Tibial artery (tissue), 4 donors: ENCODE results near the gene PARP15.

Source experiments
- DNase-seq, 2 donors: peaks; one replicate each; pipeline ENCODE4 v3.0.0-alpha.2; 2019
- H3K27ac ChIP-seq, 2 donors: fragments of 200-600 bp; sonication (generic) in 1 of 2; 1 replicate in 1 of 2; 2 replicates in 1 of 2; pipeline ENCODE4 v1.5.1; 2018 to 2019; ENCODE audit warnings: mild to moderate bottlenecking in 1 of 2
- H3K27me3 ChIP-seq, 2 donors: fragments of 200-600 bp; sonication (generic) in 1 of 2; one replicate each; pipeline versions ENCODE4 v1.5.1 to v1.6.0; 2016 to 2019
- H3K36me3 ChIP-seq, 3 donors: fragments of 200-600 bp; sonication (generic) in 2 of 3; one replicate each; pipeline ENCODE4 v1.5.1; 2016 to 2019; ENCODE audit warnings: mild to moderate bottlenecking in 2 of 3
- H3K4me1 ChIP-seq, 4 donors: fragments of 200-600 bp; sonication (generic) in 2 of 4; 1 replicate in 3 of 4; 2 replicates in 1 of 4; pipeline ENCODE4 v1.5.1; 2016 to 2019
- H3K4me3 ChIP-seq, 2 donors: fragments of 200-600 bp; sonication (generic) in 1 of 2; 1 replicate in 1 of 2; 2 replicates in 1 of 2; pipeline ENCODE4 v1.5.1; 2018 to 2019; ENCODE audit warnings: mild to moderate bottlenecking in 2 of 2
- H3K9me3 ChIP-seq, 3 donors: fragments of 200-600 bp; sonication (generic) in 1 of 3; one replicate each; pipeline ENCODE4 v1.5.1; 2016 to 2019
- CTCF ChIP-seq, 2 experiments: fragments of 200-600 bp in 1 of 2; fragments of 450-650 bp in 1 of 2; IDR thresholded peaks; one replicate each; pipeline ENCODE4 v1.5.1; 2017 to 2019; ENCODE audit warnings: antibody characterized with exemption in 2 of 2, mild to moderate bottlenecking in 1 of 2, moderate library complexity in 1 of 2
- intact Hi-C: fragments of 100-400 bp; cut with DNase I; formaldehyde crosslinking; loops from one replicate; pipeline ENCODE4 v1.15.0; 2023; ENCODE audit warnings: low total_unique reads

The PARP15 gene

GRCh38 chr3:122577409-122578031, at the start of gene PARP15:
TSS of gene PARP15 (plus strand) at chr3:122577650. CDS start at chr3:122577668, 18 bp downstream.
- Histone ChIP-seq H3K4me1 (peaks cover 0 to 7% (median 4%) of the 10 kb centered on the region in 4 donors), H3K9me3 (peaks cover 0 to 10% (median 5%) of the 10 kb centered on the region in 3 donors), H3K4me3 (peak within 1 kb of the TSS; percentile 32 to 46), H3K27me3 (peaks cover 0 to 5% of the 10 kb centered on the region in 2 donors), H3K36me3 (peaks cover 5 to 17% (median 7%) of the 10 kb centered on the region in 3 donors), H3K27ac (no peak within 1 kb of the TSS)
- no peak for DNase-seq
- no peak for TF ChIP-seq CTCF (IDR thresholded peaks at IDR 0.05)
- intact Hi-C loops = no loop called here

GRCh38 chr3:122530164-122530563, 47.3 kb upstream of the PARP15 start:
- Histone ChIP-seq H3K27ac (no peak overlapping the region), H3K27me3 (no peaks in the 10 kb centered on the region), H3K4me1 (no peaks in the 10 kb centered on the region), H3K4me3 (no peak overlapping the region), H3K36me3 (peaks cover 41 to 60% (median 54%) of the 10 kb centered on the region in 3 donors), H3K9me3 (no peaks in the 10 kb centered on the region)
- DNase-seq = no peak
- intact Hi-C loops = no loop called here
- no peak for TF ChIP-seq CTCF (IDR thresholded peaks at IDR 0.05)

- Histone ChIP-seq H3K27ac (no peak overlapping the region), H3K9me3 (no peaks in the 10 kb centered on the region), H3K4me3 (no peak overlapping the region), H3K4me1 (no peaks in the 10 kb centered on the region), H3K36me3 (peaks cover 58 to 72% (median 65%) of the 10 kb centered on the region in 3 donors), H3K27me3 (no peaks in the 10 kb centered on the region)
- no peak for TF ChIP-seq CTCF (IDR thresholded peaks at IDR 0.05)
- intact Hi-C loops = no loop called here
- no peak for DNase-seq
These were observed 44.0 kb upstream of the PARP15 start for GRCh38 chr3:122533480-122533879.

GRCh38 chr3:122533931-122534334, 43.5 kb upstream of the PARP15 start:
- Histone ChIP-seq H3K4me3 (no peak overlapping the region), H3K9me3 (no peaks in the 10 kb centered on the region), H3K27me3 (no peaks in the 10 kb centered on the region), H3K36me3 (peaks cover 60 to 72% (median 63%) of the 10 kb centered on the region in 3 donors), H3K4me1 (no peaks in the 10 kb centered on the region), H3K27ac (no peak overlapping the region)
- intact Hi-C loops = no loop called here
- no peak for TF ChIP-seq CTCF (IDR thresholded peaks at IDR 0.05)
- DNase-seq = no peak

GRCh38 chr3:122535964-122536631, 41.4 kb upstream of the PARP15 start:
- Histone ChIP-seq H3K27ac (no peak overlapping the region), H3K4me1 (no peaks in the 10 kb centered on the region), H3K4me3 (no peak overlapping the region), H3K36me3 (peaks cover 64 to 75% (median 65%) of the 10 kb centered on the region in 3 donors), H3K27me3 (no peaks in the 10 kb centered on the region), H3K9me3 (no peaks in the 10 kb centered on the region)
- intact Hi-C loops = no loop called here
- no peak for TF ChIP-seq CTCF (IDR thresholded peaks at IDR 0.05)
- DNase-seq = no peak
